ENCODE measurements around the gene KDM2B. TPM values are rescaled to one million over a fixed set of nuclear protein-coding genes. Genes with fewer than 3 reads are reported as not detected.

The KDM2B gene
- total and polyA plus RNA-seq, 3 donors from 2014 or later, result 30.4 to 59.8 (median 54.9) TPM

DNA sequence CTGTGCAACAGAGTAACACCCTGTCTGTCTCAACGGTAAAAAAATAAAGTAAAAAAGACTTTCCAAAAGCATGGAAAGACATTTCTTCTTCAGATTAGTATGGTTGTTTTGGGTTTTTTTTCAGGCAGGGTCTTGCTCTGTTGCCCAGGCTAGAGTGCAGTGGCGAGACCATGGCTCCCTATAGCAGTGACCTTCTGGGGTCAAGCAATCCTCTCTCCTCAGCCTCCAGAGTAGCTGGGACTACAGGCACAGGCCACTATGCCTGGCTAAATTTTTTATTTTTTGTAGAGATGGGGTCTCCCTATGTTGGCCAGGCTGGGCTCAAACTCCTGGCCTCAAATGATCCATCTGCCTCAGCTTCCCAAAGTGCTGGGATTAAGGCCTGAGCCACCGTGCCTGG is 72.8 kb downstream of the KDM2B start:
- intact Hi-C loops (cut with DNase I; ENCODE audit: low total_unique reads), result no loop called here
- no peaks in the 10 kb centered on the region for H3K9me3 ChIP-seq
- TF ChIP-seq, protein P1, sequence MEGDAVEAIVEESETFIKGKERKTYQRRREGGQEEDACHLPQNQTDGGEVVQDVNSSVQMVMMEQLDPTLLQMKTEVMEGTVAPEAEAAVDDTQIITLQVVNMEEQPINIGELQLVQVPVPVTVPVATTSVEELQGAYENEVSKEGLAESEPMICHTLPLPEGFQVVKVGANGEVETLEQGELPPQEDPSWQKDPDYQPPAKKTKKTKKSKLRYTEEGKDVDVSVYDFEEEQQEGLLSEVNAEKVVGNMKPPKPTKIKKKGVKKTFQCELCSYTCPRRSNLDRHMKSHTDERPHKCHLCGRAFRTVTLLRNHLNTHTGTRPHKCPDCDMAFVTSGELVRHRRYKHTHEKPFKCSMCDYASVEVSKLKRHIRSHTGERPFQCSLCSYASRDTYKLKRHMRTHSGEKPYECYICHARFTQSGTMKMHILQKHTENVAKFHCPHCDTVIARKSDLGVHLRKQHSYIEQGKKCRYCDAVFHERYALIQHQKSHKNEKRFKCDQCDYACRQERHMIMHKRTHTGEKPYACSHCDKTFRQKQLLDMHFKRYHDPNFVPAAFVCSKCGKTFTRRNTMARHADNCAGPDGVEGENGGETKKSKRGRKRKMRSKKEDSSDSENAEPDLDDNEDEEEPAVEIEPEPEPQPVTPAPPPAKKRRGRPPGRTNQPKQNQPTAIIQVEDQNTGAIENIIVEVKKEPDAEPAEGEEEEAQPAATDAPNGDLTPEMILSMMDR (IDR thresholded peaks at IDR 0.05), result no peak
- TF ChIP-seq POLR2A (IDR thresholded peaks at IDR 0.05), result no peak
- no peak for DNase-seq
- peaks cover 13% of the 10 kb centered on the region for H3K4me1 ChIP-seq
- H3K27me3 ChIP-seq, result no peaks in the 10 kb centered on the region
- H3K4me3 ChIP-seq, result no peak overlapping the region
- 94% methylated on average over 3 of the region's 3 CpGs for WGBS, 2 donors
- no peak overlapping the region for H3K27ac ChIP-seq
- no peaks in the 10 kb centered on the region for H3K36me3 ChIP-seq (ENCODE audit: low read depth, missing control alignments)

DNA sequence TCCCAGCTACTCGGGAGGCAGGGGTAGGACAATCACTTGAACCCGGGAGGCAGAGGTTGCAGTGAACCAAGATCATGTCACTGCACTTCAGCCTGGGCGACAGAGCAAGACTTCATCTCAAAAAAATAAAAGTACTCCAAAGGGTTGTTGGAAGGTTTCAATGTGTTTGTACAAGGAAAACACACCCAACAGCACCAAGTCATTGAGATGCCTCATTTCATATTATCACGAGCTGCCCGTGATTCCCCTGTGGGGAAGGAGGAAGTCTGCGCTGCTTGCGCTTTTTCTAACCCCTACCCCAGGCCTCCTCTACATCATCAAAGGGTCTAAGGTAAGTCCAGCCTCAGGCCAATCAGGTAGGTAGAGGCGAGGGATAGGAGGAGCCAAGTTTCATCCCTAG is 73.6 kb downstream of the KDM2B start:
- DNase-seq, result no peak
- Histone ChIP-seq H3K4me1 (peaks cover 7% of the 10 kb centered on the region), H3K36me3 (ENCODE audit: low read depth, missing control alignments) (no peaks in the 10 kb centered on the region), H3K27ac (no peak overlapping the region), H3K4me3 (no peak overlapping the region), H3K27me3 (no peaks in the 10 kb centered on the region), H3K9me3 (no peaks in the 10 kb centered on the region)
- intact Hi-C loops (cut with DNase I; ENCODE audit: low total_unique reads), result no loop called here
- 94 to 97% methylated on average over 8 of the region's 8 CpGs for WGBS, 2 donors
- TF ChIP-seq POLR2A (IDR thresholded peaks at IDR 0.05), result no peak
- TF ChIP-seq, protein P1 (IDR thresholded peaks at IDR 0.05), result no peak

- DNase-seq, result no peak
- Histone ChIP-seq H3K4me1 (peaks cover under 1% of the 10 kb centered on the region), H3K9me3 (no peaks in the 10 kb centered on the region), H3K4me3 (no peak overlapping the region), H3K27ac (no peak overlapping the region), H3K36me3 (ENCODE audit: low read depth, missing control alignments) (no peaks in the 10 kb centered on the region), H3K27me3 (no peaks in the 10 kb centered on the region)
- 68 to 69% methylated on average over 3 of the region's 3 CpGs for WGBS, 2 donors
- no peak for TF ChIP-seq POLR2A (IDR thresholded peaks at IDR 0.05)
- TF ChIP-seq, protein P1 (IDR thresholded peaks at IDR 0.05), result no peak
- intact Hi-C loops (cut with DNase I; ENCODE audit: low total_unique reads), result no loop called here
Measured at GRCh38 chr12:121505513-121505912, 75.3 kb downstream of the KDM2B start.

DNA sequence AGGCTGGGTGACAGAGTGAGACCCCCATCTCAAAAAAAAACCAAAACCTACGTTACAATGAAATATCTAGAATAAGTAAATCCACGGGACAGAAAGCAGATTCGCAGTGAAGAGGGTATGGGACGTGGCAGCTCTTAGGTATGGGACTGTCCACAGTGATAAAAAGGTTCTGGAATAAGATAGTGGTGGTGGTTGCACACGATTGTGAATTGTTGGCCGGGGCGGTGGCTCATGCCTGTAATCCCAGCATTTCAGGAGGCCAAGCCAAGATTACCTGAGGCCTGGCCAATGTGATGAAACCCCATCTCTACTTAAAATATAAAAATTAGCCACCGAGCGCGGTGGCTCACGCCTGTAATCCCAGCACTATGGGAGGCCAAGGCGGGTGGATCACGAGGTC is 76.3 kb downstream of the KDM2B start:
- intact Hi-C loops (cut with DNase I; ENCODE audit: low total_unique reads), result no loop called here
- TF ChIP-seq, protein P1 (IDR thresholded peaks at IDR 0.05), result no peak
- no peak for TF ChIP-seq POLR2A (IDR thresholded peaks at IDR 0.05)
- no peaks in the 10 kb centered on the region for H3K27me3 ChIP-seq
- no peak overlapping the region for H3K27ac ChIP-seq
- H3K4me3 ChIP-seq, result no peak overlapping the region
- peaks cover 6% of the 10 kb centered on the region for H3K4me1 ChIP-seq
- no peaks in the 10 kb centered on the region for H3K36me3 ChIP-seq (ENCODE audit: low read depth, missing control alignments)
- WGBS, 2 donors, result 90 to 97% methylated on average over 13 of the region's 13 CpGs
- DNase-seq, result no peak
- H3K9me3 ChIP-seq, result no peaks in the 10 kb centered on the region

GRCh38 chr12:121503395-121503794 is 77.4 kb downstream of the KDM2B start:
- Histone ChIP-seq H3K27me3 (no peaks in the 10 kb centered on the region), H3K27ac (no peak overlapping the region), H3K4me3 (no peak overlapping the region), H3K36me3 (ENCODE audit: low read depth, missing control alignments) (no peaks in the 10 kb centered on the region), H3K9me3 (no peaks in the 10 kb centered on the region), H3K4me1 (peaks cover 6% of the 10 kb centered on the region)
- 95 to 100% methylated on average over 1 of the region's 1 CpG for WGBS, 2 donors
- DNase-seq, result no peak
- intact Hi-C loops (cut with DNase I; ENCODE audit: low total_unique reads), result no loop called here
- TF ChIP-seq POLR2A (IDR thresholded peaks at IDR 0.05), result no peak
- TF ChIP-seq, protein P1 (IDR thresholded peaks at IDR 0.05), result no peak
